Femur (tissue), 1 donor: ENCODE results near the gene SLC2A9.

Experiments
- DNase-seq: peaks from one replicate; pipeline ENCODE4 v3.0.0-alpha.2; 2017

Gene SLC2A9

GRCh38 chr4:10041036-10041435, 19.7 kb upstream of the SLC2A9 start:
- DNase-seq, result no peak

GRCh38 chr4:10040049-10040892, 19.0 kb upstream of the SLC2A9 start:
- no peak for DNase-seq

DNA sequence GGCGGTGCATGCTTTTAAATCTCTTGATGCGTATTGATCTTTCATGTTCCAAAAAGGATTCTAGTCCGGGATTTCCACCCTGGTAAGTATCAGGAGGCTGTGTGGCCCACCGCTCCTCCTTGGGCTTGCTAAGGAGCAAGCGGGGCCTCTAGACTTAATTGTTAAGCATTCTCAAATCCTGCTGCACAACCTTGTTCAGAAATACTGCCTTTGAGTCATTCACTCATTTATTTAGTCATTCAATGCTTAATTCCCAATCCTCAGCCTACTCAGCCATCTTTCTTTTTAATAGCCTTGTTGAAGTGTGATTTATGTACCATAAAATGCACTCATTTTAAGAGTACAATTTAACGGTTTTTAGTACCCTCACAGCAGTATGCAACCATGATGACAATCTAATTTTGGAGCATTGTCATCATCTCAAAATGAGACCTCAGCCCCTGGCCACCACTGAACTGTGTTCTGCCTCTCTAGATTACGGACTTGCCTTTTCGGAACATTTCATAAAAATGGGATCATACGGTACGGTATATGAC, 15.6 kb upstream of the SLC2A9 start:
- DNase-seq, result no peak

DNA sequence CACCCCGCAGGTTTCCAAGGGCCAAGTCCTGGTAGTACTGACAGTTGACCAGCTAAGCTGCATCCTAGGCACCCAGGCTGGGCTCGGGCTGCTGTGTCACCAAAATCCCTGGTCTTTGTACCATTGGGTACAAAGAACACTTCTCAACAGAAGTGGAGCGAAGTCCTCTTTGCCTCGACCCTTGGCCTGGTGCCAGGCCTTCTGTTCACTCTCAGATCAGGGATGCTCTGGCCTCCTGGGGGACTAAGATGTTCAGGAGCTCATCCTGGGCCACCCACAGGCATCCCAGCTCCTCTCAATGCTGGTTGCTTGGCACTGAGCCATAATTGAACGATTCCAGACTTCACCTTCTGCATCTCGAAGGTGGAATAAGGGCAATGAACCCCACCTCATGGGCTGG, 13.8 kb upstream of the SLC2A9 start:
- DNase-seq, result no peak

DNA sequence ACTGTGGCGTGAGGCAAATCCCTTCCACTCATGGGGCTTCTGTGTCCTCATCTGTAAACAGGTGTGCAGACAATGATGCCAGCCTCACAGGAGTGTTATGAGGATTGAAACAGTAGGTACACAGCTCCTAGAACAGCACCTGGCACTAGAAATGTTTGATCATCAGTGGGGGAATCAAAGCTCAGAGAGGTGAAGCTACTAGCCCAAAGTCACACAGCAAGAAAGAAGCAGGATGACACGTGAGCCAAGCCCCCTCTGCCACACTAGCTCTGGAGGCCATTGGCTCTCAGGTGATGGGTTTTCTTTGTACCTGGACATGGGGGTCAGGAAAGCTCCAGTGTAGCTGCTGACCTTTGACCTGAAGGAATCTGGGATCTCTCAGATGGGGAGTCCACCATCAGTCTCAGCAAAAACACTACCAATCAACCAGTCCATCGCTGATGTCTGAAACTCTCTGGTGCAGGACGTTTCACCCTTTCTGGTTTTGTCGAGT, 13.4 kb upstream of the SLC2A9 start:
- no peak for DNase-seq

GRCh38 chr4:10034136-10034535, 12.8 kb upstream of the SLC2A9 start:
- DNase-seq, result no peak

GRCh38 chr4:10033191-10033881, 12.0 kb upstream of the SLC2A9 start:
- peak; percentile 25 for DNase-seq

- DNase-seq, result no peak
These were observed 11.3 kb upstream of the SLC2A9 start for GRCh38 chr4:10032625-10033024.

GRCh38 chr4:10031668-10032590, 10.6 kb upstream of the SLC2A9 start:
- DNase-seq, result no peak

GRCh38 chr4:10030972-10031667, 9.8 kb upstream of the SLC2A9 start:
- DNase-seq, result no peak

DNA sequence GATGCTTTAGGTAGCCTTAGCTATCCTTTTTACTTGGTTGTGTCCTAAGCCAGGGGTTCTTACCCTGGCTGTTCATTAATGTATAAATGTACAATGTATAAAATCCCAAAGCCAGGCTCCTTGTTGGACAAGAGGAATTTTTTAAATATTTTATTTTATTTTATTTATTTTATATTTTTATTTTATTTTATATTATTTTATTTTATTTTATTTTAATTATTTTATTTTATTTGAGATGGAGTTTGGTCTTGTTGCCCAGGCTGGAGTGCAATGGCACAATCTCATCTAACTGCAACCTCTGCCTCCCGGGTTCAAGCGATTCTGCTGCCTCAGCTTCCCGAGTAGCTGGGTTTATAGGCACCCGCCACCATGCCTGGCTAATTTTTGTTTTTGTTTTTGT, 8.1 kb upstream of the SLC2A9 start:
- no peak for DNase-seq

- DNase-seq, result no peak
These were observed 7.6 kb upstream of the SLC2A9 start for GRCh38 chr4:10028910-10029309.

DNA sequence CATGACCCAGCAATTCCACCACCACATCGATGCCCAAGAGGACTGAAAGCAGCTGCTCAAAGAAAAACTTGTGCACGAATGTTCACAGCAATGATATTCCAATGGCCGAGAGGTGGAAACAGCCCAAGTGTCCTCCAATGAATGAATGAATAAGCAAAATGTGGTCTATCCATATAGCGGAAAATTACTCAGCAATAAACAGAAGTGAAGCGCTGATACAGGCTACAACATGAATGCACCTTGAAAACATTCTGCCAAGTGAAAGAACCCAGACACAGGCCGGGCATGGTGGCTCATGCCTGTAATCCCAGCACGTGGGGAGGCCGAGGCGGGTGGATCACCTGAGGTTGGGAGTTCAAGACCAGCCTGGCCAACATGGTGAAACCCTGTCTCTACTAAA, 5.2 kb upstream of the SLC2A9 start:
- DNase-seq, result no peak

- no peak for DNase-seq
These were observed 4.0 kb upstream of the SLC2A9 start for GRCh38 chr4:10025230-10025806.

- no peak for DNase-seq
These were observed 3.0 kb upstream of the SLC2A9 start for GRCh38 chr4:10024303-10024702.

GRCh38 chr4:10023806-10024205, 2.5 kb upstream of the SLC2A9 start:
- no peak for DNase-seq

- no peak for DNase-seq
These were observed 1.7 kb upstream of the SLC2A9 start for GRCh38 chr4:10023050-10023419.

GRCh38 chr4:10022346-10023049, 1.2 kb upstream of the SLC2A9 start:
- no peak for DNase-seq

GRCh38 chr4:10021653-10022023, 341 bp upstream of the SLC2A9 start:
- no peak for DNase-seq

DNA sequence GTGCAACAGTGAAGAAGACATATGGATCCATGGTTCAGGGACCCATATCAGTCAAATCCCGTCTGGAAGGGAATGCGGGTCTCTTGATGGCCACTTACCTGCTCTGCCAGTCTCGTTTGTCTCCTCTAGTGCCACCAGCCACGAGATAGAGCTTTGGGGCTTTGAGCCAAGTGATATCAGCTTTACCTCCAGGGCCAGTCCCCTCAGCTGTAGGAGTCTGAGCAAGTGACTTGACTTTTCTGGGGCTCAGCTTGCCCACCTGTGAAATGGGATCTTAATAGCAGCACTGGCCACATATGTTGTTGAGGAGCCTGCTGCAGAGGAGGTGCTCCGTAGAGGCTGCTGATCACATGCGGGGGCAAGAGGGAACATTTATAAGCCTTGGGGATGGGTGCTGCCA, 1.2 kb downstream of the SLC2A9 start:
- DNase-seq, result no peak

DNA sequence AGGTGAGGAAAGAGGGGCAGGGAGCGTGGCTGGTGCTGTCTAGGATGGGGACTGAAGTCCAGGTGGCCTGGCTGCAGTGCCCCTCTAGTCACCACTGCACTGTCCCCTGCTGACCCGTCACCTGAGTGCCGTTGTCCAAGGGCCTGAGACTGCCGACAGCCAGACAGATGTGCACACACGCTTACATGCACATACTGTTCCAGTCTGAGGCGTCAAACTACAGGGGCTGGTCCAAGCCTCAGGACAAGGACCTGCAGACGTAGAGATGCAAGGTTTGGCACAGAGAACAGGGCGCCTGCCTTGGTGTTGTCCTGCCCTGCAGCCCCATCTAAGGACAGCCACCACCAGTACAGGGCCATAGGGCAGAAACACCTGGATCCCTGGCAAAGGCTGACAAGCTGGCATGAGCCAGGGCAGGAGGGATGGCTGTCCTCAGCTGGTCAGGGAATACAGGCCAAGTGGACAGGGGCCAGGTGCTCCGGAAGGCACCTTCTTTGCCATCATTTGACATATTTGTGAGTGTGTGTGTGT, 1.7 kb downstream of the SLC2A9 start:
- peak; percentile 48 for DNase-seq
